HCT116 (cell line): ENCODE measurements around the gene TLR3.

Experiments used
- SP1 ChIP-seq: IDR thresholded peaks from 2 replicates; pipeline ENCODE4 v1.6.1; 2012; ENCODE audit warnings: low read depth
- TF ChIP-seq, protein P1 (sequence below): IDR thresholded peaks from 2 replicates; pipeline ENCODE4 v1.6.1; 2011; ENCODE audit warnings: mild to moderate bottlenecking, low read length, moderate library complexity; ENCODE audit not compliant: insufficient replicate concordance; ENCODE audit errors: extremely low read depth

DNA sequence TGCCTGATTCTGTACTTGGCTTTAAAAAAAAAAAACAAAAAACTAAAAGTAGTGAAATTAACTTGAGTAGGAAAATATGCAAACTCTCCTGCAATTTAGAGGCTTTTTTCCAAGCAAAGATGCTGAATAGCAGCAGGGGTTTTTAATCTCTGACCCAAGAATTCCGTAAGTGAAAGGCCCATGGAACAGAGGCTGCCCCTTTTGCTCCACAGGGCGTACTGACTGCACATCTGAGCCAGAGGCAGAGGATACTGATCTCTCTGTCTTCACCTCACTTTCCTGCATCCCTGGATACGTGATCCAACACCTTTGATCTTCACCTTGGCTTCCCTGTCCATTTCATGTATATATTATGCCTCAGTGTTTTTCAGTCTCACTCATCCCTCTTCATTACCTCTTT lies 39.4 kb downstream of the TLR3 start:
- TF ChIP-seq SP1: no peak
- TF ChIP-seq, protein P1, sequence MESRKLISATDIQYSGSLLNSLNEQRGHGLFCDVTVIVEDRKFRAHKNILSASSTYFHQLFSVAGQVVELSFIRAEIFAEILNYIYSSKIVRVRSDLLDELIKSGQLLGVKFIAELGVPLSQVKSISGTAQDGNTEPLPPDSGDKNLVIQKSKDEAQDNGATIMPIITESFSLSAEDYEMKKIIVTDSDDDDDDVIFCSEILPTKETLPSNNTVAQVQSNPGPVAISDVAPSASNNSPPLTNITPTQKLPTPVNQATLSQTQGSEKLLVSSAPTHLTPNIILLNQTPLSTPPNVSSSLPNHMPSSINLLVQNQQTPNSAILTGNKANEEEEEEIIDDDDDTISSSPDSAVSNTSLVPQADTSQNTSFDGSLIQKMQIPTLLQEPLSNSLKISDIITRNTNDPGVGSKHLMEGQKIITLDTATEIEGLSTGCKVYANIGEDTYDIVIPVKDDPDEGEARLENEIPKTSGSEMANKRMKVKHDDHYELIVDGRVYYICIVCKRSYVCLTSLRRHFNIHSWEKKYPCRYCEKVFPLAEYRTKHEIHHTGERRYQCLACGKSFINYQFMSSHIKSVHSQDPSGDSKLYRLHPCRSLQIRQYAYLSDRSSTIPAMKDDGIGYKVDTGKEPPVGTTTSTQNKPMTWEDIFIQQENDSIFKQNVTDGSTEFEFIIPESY: no peak
